ENCODE data around the gene FAM171A1.
A peak's percentile ranks its signal among the peaks of the same experiment; 100 is the strongest.

FAM171A1 gene

DNA sequence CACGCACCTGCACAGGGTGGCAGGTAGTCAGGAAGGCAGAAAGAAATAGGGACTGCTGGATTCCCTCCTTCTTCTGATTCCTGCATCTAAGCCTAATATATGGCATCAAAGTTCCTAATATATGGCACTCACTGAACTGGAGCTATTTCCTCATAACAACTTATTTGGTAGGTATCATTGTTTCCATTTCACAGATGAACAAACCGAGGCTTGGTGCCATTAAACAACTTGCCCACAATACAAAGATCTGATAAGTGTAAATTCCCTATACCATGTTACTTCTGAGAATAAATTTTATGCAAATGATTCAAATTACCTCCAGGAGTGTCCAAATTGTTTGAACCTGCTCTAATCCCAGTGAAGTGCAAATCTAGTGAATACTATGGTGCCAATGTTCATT, 2.1 kb upstream of the FAM171A1 start:
- no peak for DNase-seq

DNA sequence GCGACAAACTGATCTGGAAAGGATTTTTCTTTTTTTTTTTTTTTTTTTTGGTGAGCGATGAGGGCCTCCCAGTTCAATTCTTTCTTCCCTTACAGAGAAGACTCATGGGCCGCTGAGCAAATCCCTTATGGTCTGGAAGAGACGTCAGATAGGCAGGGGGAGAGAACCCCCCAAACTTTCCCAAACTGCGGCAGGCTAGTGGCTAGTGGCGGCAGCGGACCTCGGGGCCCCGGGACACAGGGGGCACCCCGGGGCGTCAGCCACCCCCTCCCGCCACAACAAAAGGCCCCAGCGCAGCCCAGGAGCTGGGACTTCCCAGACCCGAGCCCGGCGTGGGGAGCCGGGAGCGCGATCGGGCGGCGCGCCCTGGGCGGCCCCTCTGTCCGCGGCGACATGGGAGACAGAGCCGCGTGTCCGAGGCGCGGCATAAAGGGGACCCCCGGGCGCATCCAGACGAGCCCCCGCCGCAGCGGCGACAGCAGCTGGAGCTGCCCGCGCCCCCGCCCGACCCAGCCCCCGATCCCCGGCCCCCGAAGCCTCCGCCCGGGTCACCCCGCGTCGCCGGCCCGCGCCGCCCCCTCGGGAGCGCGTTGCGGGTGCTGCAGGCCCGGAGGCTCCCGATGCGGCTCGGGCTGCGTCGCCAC, 755 bp downstream of the FAM171A1 start:
- DNase-seq = peak; percentile 27

DNA sequence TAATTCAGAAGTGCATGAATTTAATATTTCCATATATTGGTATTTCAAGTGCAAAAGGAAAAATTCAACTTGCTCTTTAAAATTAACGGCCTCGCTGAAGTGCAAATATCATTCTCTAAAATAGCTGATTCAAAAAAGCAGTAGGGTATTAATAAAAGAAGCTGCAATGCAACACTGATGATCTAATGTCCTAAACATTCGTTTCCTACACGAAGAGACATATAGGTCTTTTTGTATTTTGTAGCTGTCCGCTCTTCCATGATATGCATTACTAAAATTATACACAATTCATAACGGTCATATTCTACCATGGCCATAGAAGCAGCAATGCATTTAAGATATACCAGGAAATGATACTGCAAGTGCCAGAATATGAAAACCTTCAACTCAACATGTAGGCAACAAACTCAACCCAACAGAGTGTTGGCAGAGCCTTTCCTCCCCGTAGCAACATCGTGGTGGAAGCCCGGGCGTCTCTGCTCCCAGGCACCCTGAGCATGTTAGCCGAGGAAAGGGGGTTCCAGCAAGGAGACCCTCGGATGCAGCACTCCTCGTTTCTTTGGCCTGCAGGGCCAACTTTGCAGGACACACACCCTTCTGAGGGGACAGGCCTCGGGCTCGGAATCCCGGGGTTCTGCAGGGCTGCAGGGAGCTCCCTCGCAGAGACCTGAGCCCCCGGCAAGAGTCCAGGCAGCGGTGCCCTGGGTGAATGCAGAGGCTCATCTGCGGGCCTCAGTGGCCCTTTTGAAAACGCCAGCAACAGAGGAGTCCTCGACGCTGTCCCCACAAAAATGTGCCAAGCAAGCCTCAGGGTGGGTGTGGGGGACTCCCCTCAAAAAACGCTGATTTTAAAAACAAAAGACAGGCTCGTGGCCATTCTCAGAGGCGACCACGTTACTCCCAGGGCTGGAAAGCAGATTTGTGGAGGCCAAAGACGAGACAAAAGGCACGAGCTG, 1.6 kb downstream of the FAM171A1 start:
- DNase-seq = no peak

DNA sequence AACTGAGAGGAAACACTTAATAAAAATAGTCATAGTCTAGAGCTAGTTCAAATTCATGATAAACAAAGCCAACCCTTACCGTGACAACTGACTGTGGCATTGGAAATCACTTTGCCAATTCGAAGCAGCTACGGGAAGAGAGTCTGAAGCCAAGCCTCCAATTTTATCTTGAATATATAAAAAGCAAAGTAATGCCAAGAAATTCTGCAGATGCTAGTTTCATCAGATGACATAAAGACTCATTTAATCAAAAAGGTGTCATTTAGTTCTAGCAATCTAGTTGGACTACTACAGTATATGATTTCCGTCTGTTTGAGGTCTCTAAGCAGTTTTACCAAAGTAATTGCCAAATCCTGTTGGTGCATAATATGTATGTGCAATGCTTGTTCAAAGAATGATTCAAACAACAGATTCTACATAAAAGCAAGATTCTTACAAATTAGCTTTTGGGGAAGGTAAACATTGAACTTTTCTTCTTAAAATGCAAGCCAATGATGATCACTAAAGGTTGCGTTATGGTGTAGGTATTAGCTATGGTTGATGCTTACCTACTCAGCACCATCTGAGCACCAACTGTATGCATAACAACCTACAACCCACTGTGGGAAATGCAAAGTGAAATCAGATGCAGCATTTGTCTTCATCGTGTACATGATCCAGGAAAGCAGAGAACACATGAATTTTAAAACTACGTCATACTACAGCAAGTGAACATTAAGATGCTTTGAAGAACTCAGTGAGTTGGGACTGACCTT, 2.8 kb downstream of the FAM171A1 start:
- DNase-seq = no peak

DNA sequence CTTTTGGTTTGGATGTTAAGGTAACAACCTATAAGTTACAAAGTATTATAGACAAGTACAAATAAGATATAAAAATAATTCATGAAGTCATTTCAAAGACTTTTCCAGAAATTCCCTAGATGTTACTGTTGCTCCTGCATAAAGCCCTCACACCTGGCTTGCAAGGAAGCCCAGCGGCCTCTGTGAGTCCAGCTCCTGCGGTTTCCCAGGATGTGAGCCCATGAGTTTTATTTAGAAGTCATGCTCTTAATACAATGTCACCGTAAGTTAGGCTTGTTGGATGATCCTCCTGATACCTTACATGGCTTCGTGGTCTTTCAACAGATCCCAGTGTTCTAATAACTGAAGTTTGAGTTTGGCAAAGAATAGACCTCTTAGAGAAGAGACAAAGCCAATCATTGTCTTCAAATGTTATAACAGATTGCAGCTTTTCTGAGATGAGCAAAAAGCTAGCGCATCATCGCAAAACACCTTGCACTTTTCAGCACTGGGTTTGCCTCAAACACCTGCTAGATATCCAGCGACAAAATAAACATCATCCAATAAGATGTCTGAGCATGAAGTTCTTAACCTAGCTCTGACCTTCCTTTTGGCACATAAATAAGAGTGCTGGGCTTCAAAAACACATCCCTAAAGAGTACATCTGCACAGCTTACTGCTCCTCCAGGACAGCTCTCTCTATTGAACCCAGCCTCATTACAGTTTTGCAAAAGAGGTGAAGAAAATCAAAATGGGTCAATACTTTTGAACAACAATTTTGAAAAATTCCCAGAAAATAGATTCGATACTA, 3.6 kb downstream of the FAM171A1 start:
- no peak for DNase-seq

DNA sequence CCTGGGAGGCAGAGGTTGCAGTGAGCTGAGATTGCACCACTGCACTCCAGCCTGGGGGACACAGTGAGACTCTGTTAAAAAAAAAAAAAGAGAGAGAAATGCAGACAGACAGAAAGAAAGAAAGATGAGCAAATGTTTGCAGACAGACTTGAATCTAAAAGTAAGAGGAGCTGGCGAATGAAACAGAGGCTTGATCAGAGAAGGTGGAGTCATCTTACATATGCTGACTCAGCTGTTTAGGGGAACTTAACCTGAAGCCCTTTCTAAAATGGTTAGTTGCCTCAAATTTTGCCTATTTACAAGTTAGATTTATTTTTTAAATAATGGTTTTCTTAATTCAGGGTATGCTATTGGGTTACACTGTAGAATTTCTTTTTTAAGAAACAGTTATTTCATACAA, 5.4 kb downstream of the FAM171A1 start:
- no peak for DNase-seq

DNA sequence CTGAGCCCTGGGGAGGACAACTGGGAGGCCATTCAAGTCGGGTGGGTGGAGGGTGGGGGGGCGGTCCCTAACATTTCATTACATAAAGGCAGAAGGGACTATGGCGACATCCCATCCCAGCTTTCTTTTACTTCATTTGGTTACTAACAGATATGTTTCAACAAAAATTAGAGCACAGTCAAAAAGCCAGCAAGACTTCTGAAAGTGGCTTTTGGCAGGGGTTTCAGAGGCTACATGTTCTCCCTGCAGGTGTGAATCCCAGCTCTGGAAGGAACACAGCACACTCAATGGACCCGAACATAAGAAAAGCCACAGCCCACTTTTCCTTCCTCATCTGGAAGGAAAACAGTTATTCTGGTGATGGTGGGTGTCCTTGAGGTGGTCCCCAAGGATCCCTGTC, 7.1 kb downstream of the FAM171A1 start:
- DNase-seq = no peak

DNA sequence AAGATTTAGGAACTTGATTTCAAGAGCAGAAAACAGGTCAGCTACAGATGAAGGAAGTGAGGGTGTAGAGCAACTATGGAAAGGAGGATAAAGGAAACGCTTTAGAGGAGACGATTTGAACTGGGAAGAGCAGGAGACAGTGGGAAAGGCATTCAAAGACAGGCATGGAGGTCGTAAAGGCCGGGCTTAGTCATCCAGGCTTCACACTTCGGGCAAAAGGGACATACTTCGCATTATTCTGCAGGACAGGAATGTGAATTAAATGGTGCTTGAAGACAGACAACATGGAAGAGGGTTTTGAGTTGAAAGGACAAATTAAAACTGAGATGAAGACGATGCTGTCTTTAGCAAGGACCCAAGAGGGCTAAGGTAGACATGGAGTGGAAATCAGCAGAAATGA, 8.1 kb downstream of the FAM171A1 start:
- no peak for DNase-seq

DNA sequence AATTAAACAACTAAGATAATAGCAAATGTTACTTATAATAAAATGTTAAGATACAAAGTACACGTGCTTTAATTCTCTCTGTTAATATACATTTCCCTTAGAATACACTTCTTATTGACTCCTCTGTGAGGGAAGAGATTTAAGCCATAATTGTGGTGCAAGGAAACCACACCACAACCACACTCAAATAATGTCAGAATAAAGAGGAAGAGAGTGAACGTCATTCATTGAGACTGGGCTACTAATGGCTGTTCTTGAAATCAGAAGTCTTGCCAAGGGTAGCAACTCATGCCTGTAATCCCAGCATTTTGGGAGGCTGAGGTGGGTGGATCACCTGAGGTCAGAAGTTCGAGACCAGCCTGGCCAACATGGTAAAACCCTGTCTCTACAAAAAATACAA, 10.0 kb downstream of the FAM171A1 start:
- no peak for DNase-seq

DNA sequence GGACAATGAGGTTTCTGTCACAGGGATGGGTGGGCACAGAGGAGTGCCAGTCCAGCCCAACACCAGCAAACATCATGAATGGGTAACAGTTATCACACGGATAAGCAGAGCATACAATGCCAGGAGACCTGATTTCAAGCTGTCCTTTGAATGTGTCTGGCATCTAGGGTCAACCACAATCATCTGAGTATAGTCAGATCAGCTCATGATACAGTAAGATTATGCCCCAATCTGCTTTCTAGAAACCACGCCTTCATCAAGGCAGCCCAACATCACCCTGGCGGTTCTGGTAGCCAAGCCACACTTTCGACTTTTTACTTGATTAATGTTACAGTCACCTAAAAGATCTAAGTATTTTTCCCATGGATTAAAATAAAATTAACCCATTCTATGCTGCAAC, 10.5 kb downstream of the FAM171A1 start:
- DNase-seq = no peak

DNA sequence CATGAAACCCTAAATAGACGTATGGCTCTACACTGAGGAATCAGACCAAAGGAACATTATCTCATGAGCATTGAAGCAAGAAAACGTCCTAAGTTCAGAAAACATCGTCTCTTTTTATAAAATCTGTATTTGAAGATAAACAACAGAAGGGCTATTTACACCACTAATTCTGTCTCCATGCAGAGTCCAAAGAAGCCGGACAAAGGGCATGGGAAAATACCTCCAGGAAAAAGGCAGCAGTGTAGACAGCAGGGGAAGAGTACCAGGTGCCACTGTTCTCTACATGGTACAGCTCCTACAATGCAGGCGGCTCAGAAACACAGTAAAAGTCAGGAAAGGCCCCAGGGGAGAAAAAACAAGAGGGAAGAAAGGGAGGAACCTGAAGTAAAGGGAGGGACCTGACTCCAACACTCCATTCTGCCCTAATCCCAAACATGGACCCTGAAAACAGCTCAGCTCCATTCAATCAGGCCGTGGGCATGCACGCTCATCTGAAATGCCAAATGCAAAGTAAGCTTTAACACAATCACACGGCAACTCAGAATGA, 17.5 kb downstream of the FAM171A1 start:
- DNase-seq = no peak

DNA sequence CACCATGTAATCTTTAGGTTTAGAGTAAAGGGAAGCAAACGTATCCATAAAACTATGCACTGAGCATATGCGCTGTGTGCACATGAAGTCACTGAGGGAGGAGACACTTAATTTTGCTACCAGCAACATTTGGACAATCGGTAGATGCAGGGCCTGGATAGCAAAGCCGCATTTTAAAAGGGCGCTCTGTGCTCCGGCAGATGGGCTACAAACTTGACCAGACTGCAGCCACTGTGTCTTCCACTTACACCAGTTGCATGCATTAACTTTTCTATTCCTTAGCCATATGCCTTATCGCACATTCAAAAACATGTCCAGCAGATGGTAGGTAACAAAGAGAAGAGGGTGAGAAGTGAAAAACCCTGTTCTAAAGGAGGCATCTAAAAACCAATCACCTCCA, 18.3 kb downstream of the FAM171A1 start:
- no peak for DNase-seq

DNA sequence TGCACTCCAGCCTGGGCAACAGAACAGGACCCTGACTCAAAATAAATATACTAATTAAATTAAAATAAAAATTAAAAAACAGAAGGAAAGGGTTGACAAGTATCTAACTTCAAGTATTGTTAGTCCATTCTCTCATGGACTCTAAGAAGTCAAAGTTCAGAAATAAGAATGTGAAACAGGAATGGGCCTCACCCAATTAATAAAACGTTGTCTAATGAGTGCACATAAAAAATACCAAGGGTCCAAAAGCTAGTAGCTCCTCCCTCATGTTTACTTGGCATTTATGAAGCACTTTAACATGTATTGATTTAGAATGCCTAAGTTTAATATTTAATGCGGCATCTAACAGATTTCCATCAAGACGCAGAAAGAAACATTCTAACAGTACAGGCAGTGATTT, 18.9 kb downstream of the FAM171A1 start:
- DNase-seq = no peak

DNA sequence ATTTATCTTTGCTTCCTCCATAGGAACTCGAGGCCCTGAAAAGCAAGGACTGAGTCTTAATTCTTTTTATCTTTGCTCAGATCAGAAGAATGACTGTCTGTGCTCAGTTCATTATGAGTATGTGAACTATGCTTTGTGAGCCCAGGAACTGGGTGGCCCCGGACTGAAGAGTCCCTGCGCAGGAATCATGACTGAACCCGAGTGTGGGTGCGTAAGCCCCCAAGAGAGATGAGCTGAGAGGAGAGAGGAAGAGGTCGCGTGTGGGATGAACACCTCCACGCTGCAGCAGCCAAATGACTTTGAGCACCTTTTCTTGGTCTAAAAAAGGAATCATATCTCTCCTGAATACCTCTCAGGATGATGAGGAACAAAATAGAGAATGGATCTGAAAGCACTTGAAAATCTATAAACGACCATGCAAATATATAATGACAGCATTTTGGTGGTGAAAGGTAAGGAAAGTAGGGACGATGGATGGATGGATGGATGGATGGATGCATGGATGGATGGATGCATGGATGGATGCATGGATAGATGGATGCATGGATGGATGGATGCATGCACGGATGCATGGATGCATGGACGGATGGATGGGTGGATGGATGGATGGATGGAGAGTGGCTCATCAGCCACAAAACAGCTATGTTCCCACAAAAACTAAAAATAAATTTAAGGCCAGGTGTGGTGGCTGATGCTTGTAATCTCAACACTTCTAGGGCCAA, 19.8 kb downstream of the FAM171A1 start:
- no peak for DNase-seq

DNA sequence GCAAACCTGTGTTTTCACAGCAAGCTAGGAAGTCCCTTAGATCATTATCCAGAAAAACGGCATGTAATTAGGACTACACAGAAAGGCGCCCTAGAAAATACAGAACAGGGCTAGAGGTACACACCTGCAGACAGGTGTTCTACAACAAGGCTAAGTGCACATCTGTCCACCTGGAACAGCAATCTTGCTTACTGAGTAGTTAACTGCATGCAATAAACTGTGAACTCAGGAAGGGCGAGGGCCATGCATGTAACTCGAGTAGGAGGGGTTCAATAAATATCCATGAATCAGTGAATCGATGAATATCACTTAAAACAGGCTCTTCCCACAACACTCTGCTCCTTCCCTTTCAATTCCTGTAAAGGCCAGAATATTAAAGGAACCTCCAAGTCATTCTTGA, 22.0 kb downstream of the FAM171A1 start:
- DNase-seq = no peak

DNA sequence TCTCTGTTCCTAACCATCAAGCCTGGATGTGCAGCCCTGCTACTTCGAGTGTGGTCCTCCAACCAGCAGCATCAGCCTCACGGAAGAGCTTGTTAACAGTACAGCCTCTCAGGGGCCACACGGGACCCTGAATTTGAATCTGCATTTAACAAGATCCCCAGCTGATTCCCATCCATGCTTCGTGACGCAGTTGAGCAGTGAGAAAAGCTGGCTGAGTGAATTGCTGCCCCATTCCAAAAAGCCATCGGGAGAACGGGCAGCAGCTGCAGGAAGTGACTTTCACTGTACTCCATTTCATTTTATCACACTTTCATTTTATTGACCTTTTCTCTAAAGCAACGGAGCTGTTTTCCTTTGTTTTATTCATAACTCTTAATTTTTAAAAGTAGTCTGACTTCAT, 22.5 kb downstream of the FAM171A1 start:
- DNase-seq = no peak

DNA sequence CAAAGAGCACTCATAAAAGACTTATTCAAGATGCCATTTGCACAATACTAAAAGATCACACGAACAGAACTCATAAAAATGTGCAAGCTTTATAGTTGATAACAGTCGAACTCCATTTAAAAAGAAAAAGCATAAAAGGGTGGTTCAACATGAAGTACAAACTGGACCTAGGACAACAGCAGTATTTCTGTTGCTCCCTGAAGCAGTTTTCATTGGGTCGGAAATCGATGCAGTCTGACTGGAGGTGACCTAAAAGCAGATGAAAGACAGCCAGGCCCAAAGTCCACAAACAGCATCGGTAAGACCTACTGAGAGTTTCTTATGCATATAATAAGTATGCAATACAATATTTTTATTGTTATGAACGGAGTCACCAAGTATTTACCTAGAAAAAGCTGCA, 23.9 kb downstream of the FAM171A1 start:
- no peak for DNase-seq

DNA sequence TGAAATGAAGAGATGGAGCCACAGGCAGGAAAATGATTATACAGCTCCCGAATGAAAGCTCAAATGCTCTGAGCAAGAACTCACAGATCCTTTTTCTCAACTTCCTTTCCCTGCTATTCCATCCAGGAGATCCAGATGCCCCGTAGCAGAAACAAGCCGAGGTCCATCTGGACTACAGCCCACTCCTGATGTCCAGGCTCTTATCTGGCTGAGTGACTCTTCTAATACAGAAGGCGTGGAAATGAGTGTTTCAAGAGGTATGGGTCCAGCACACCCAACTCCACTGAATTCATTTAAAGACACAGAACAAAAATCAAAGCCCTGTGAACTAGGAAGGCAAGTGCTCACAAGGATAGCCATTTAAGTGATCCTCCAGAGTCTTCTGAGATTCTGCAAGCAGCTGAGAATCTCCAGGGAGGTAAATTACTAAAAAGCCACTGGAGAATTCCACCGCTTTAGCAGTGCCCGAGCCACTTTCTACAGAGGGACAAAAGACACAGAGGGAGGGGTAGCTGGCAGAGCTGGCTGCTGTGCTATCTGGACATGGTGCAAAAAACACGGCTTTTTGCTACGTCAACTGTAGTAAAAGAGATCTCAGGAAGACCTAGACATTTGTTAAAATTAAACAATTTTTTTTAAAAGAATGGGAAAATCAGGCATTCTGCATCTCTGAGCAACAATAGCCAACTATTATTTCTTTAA, 24.5 kb downstream of the FAM171A1 start:
- no peak for DNase-seq

DNA sequence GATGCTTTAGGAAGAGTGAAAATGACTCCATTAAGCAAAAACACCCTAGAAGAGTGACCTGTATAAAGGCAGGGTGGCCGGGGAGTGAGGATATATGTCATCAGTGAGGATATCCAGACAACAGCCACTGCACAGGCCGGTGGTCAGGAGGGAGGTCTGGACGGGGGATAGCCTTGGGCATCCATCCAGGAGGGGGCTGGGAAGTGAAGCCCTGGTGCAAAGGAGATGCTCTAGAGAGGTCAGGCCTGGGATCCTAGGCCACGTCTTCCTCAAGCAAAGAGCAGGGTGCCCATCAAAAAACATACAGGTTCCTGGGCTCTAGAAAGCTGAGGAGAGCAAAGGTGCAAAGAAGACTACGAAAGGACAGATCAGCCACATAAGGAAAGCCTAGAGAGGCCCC, 25.6 kb downstream of the FAM171A1 start:
- no peak for DNase-seq

DNA sequence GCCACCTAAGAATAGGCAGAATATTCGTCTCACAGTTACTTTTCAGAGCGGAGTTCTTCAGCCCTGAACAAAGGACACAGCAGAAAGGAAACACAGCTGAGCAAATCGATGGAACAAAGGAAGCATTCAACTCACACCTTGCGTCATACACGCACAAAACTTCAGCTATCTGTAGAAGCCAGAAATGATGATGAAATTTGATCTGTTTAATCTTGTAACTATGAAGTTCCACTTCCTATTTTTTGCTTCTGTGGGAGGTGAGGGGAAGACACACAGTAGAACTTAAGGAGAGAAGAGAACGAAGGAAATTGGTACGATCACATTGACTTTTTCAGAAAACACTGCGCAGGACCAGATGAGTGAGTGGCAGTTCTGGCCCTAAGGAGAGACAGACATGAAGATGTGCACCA, 26.2 kb downstream of the FAM171A1 start:
- no peak for DNase-seq

DNA sequence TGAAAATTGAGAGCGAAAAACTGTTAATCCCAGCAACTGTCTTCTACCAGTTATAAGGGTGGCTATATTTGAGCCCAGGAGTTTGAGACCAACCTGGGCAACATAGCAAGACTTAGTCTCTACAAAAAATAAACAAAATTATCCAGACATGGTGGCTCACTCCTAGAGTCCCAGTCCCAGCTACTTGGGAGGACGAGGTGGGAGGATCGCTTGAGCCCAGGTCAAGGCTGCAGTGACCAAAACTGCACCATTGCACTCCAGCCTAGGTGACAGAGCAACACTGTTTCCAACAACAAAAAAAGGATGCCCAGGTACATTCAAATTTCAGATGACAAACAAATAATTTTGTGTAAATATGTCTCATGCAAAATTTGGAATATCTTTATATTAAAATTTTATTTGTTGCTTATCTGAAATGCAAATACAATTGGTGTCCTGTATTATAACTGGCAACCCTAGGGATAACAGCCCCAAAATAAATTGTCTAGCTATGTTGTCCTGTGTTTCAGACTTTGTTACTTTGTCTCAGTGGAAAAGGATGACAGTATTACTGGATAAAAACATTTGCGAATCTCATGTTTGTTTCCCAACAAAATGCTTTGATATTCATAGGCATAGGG, 26.7 kb downstream of the FAM171A1 start:
- no peak for DNase-seq
